Vagina (tissue), 2 donors: ENCODE results near the gene TES. TPM values are rescaled to one million over a fixed set of nuclear protein-coding genes. Genes with fewer than 3 reads are reported as not detected.

ENCODE experiments used
- DNase-seq, 2 donors: peaks; one replicate each; pipeline ENCODE4 v3.0.0-alpha.2; 2017; ENCODE audit errors: extremely low spot score in 2 of 2
- H3K27ac ChIP-seq: fragments of 200-600 bp; sonication (generic); one replicate; pipeline ENCODE4 v1.5.1; 2019
- H3K27me3 ChIP-seq: fragments of 200-600 bp; sonication (generic); one replicate; pipeline ENCODE4 v1.5.1; 2019
- H3K36me3 ChIP-seq, 2 donors: fragments of 200-600 bp; sonication (generic); one replicate each; pipeline ENCODE4 v1.5.1; 2017 to 2019
- H3K4me1 ChIP-seq: fragments of 200-600 bp; sonication (generic); one replicate; pipeline ENCODE4 v1.5.1; 2019
- H3K4me3 ChIP-seq, 2 donors: fragments of 200-600 bp; sonication (generic); 1 replicate in 1 of 2; 2 replicates in 1 of 2; pipeline ENCODE4 v1.5.1; 2016 to 2019
- H3K9me3 ChIP-seq: fragments of 200-600 bp; sonication (generic); one replicate; pipeline ENCODE4 v1.5.1; 2019
- POLR2A ChIP-seq, 2 donors: fragments of 450-650 bp; IDR thresholded peaks; one replicate each; pipeline ENCODE4 v1.6.1; 2017; ENCODE audit warnings: antibody characterized with exemption in 2 of 2, mild to moderate bottlenecking in 2 of 2, moderate library complexity in 2 of 2
- POLR2AphosphoS5 ChIP-seq, 2 donors: sonication (generic); formaldehyde crosslinking; IDR thresholded peaks; one replicate each; pipeline ENCODE4 v1.9.0; 2017; ENCODE audit warnings: antibody characterized with exemption in 2 of 2, mild to moderate bottlenecking in 2 of 2, low read depth in 1 of 2; ENCODE audit not compliant: insufficient read depth in 1 of 2
- intact Hi-C: fragments of 100-400 bp; cut with DNase I; formaldehyde crosslinking; loops from one replicate; pipeline ENCODE4 v1.15.1; 2023
- total RNA-seq: library from RNA; depleted of rRNA; stranded (reverse); fragments of >200 nt; gene quantifications from one replicate; pipeline ENCODE4 v1.2.3, GENCODE V29; 2016
- TF ChIP-seq, protein P1 (sequence below), 3 experiments: fragments of 450-650 bp in 2 of 3; fragments of 200-600 bp in 1 of 3; sonication (generic) in 1 of 3; IDR thresholded peaks; one replicate each; pipeline ENCODE4 v1.5.1; 2017 to 2019; ENCODE audit warnings: antibody characterized with exemption in 3 of 3, mild to moderate bottlenecking in 2 of 3, moderate library complexity in 2 of 3

The TES gene
- total RNA-seq, 1 donor from 2014 or later = 87.7 TPM

DNA sequence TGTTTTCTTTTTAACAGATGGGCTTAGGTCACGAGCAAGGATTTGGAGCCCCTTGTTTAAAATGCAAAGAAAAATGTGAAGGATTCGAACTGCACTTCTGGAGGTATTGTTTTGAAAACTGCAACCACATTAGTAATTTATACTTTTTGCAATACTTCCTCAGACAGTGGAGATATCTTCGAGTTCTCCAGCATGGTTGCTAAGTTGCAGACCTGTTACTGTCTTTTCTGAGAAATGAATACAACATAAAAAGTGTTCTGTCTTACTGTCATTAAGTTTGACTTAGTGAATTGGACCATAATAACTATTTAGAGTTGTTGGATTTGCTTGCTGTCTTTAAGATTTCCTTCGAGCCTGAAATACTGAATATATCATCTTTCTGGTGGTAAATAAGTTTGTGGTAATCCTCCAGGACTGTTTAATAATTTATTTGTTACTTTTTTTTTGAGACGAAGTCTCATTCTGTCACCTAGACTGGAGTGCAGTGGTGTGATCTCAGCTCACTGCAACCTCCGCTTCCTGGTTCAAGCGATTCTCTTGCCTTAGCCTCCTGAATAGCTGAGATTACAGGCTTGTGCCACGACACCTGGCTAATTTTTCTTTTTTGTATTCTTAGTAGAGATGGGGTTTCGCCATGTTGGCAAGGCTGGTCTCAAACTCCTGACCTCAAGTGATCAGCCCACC lies 24.3 kb downstream of the TES start:
- H3K4me1 ChIP-seq = peaks cover 38% of the 10 kb centered on the region
- H3K27me3 ChIP-seq = no peaks in the 10 kb centered on the region
- H3K4me3 ChIP-seq = no peak overlapping the region
- TF ChIP-seq POLR2AphosphoS5 (IDR thresholded peaks at IDR 0.05; ENCODE audit: insufficient read depth in 1 of 2, low read depth in 1 of 2) (no peak), POLR2A (IDR thresholded peaks at IDR 0.05) (no peak)
- TF ChIP-seq, protein P1, sequence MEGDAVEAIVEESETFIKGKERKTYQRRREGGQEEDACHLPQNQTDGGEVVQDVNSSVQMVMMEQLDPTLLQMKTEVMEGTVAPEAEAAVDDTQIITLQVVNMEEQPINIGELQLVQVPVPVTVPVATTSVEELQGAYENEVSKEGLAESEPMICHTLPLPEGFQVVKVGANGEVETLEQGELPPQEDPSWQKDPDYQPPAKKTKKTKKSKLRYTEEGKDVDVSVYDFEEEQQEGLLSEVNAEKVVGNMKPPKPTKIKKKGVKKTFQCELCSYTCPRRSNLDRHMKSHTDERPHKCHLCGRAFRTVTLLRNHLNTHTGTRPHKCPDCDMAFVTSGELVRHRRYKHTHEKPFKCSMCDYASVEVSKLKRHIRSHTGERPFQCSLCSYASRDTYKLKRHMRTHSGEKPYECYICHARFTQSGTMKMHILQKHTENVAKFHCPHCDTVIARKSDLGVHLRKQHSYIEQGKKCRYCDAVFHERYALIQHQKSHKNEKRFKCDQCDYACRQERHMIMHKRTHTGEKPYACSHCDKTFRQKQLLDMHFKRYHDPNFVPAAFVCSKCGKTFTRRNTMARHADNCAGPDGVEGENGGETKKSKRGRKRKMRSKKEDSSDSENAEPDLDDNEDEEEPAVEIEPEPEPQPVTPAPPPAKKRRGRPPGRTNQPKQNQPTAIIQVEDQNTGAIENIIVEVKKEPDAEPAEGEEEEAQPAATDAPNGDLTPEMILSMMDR (IDR thresholded peaks at IDR 0.05) = no peak
- DNase-seq = no peak
- intact Hi-C loops = loop anchor here (5.0 kb wide), 1 partner anchor 57 kb away; no protein-coding TSS in a partner anchor
- H3K27ac ChIP-seq = no peak overlapping the region
- no peaks in the 10 kb centered on the region for H3K9me3 ChIP-seq
- H3K36me3 ChIP-seq = no peaks in the 10 kb centered on the region

- TF ChIP-seq POLR2A (IDR thresholded peaks at IDR 0.05) = no peak
- TF ChIP-seq, protein P1 (IDR thresholded peaks at IDR 0.05) = no peak
- TF ChIP-seq POLR2AphosphoS5 (IDR thresholded peaks at IDR 0.05; ENCODE audit: insufficient read depth in 1 of 2, low read depth in 1 of 2) = no peak
- intact Hi-C loops = loop anchor here (5.0 kb wide), 1 partner anchor 58 kb away; no protein-coding TSS in a partner anchor
- Histone ChIP-seq H3K27me3 (no peaks in the 10 kb centered on the region), H3K4me1 (peaks cover 31% of the 10 kb centered on the region), H3K36me3 (no peaks in the 10 kb centered on the region), H3K27ac (no peak overlapping the region), H3K9me3 (no peaks in the 10 kb centered on the region), H3K4me3 (no peak overlapping the region)
- DNase-seq = no peak
Observed at GRCh38 chr7:116235380-116235779, 25.0 kb downstream of the TES start.

DNA sequence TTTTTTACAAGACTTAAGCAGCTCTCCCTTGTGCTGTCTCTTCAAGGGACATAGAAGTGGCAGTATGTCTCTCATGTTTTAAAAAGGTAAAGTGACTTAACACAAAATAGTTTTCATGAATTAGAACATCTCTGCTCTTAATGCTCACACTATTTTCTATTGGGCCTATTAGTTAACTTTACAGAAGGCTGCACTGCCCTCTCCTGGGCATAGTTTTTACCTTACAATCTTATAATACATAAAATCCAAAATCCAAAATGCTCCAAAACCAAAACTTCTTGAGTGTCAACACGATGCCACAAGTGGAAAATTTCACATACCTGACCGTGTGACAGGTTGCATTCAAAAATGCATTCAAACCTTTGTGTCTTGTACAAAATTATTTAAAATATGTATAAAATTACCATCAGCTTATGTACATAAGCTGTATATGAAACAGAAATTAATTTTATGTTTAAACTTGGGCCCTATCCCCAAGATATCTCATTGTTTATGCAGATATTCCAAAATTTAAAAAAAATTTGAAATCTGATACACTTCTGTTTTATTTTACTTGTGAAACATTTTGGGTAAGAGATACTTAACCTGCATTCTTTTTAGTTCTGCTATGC lies 25.8 kb downstream of the TES start:
- Histone ChIP-seq H3K4me3 (no peak overlapping the region), H3K36me3 (no peaks in the 10 kb centered on the region), H3K27me3 (no peaks in the 10 kb centered on the region), H3K27ac (no peak overlapping the region), H3K4me1 (peaks cover 23% of the 10 kb centered on the region), H3K9me3 (no peaks in the 10 kb centered on the region)
- no peak for TF ChIP-seq POLR2A (IDR thresholded peaks at IDR 0.05)
- TF ChIP-seq, protein P1 (IDR thresholded peaks at IDR 0.05) = peak; percentile 35 to 65 (median 48)
- intact Hi-C loops = loop anchor here (5.0 kb wide), 1 partner anchor 59 kb away; no protein-coding TSS in a partner anchor
- no peak for DNase-seq

DNA sequence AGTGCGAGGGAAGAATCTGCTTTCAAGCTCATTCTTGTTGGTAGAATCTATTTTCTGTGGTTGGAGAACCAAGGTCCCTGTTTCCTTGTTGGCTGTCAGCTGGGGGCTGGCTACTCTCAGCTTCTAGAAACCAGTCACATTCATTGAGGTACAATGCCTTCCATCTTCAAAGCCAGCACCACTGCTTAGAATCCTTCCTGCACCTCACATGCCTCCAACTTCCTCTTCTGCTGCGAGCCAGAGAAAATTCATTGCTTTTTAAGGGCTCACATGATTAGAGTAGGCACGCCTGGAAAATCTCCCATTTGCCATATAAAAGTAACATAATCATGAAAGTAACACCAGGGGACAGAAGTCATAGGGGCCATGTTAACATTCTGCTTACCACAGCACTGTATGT lies 28.7 kb downstream of the TES start:
- Histone ChIP-seq H3K9me3 (no peaks in the 10 kb centered on the region), H3K4me1 (no peaks in the 10 kb centered on the region), H3K36me3 (no peaks in the 10 kb centered on the region), H3K27ac (no peak overlapping the region), H3K27me3 (no peaks in the 10 kb centered on the region), H3K4me3 (no peak overlapping the region)
- TF ChIP-seq, protein P1 (IDR thresholded peaks at IDR 0.05) = no peak
- TF ChIP-seq POLR2A (IDR thresholded peaks at IDR 0.05) (no peak), POLR2AphosphoS5 (IDR thresholded peaks at IDR 0.05; ENCODE audit: insufficient read depth in 1 of 2, low read depth in 1 of 2) (peak in 1 of 2 donors; percentile 15)
- no peak for DNase-seq
- intact Hi-C loops = loop anchor here (5.0 kb wide), 1 partner anchor 62 kb away; no protein-coding TSS in a partner anchor

DNA sequence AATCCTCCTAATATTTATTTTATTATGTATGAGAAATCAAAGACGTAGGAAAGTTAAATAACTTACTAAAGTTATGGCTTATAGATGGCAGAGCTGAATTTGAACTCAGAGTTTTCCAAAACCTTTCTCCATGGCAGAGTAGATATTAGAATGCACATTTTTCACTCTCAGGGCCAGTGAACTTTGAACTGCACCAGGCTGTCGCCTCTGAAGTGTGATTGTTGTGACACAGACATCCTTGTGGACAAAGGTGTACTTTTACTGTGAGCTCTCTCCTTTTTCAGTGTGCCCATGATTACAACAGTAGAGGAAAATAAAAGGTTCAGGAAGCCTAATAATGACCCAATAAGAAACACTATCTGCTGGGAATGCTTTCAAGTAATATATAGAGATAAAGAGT lies 29.1 kb downstream of the TES start:
- no peaks in the 10 kb centered on the region for H3K36me3 ChIP-seq
- no peaks in the 10 kb centered on the region for H3K4me1 ChIP-seq
- no peak overlapping the region for H3K27ac ChIP-seq
- no peaks in the 10 kb centered on the region for H3K9me3 ChIP-seq
- H3K4me3 ChIP-seq = no peak overlapping the region
- DNase-seq = no peak
- intact Hi-C loops = loop anchor here (5.0 kb wide), 1 partner anchor 62 kb away; no protein-coding TSS in a partner anchor
- no peaks in the 10 kb centered on the region for H3K27me3 ChIP-seq
- TF ChIP-seq POLR2A (IDR thresholded peaks at IDR 0.05) (no peak), POLR2AphosphoS5 (IDR thresholded peaks at IDR 0.05; ENCODE audit: insufficient read depth in 1 of 2, low read depth in 1 of 2) (no peak)
- TF ChIP-seq, protein P1 (IDR thresholded peaks at IDR 0.05) = no peak
